Activated naive CD8-positive, alpha-beta T cell treated with anti-CD3 and anti-CD28 coated beads, Interleukin-2, amount 10 ng/mL, durations not matched to agents 7 days and 5 days (primary cell): ENCODE measurements around the gene CCDC180. TPM values are rescaled to one million over a fixed set of nuclear protein-coding genes. Genes with fewer than 3 reads are reported as not detected.
"Not testable (repeated sequence)": the region's sequence is repeated elsewhere in the genome, so short reads cannot be mapped to it uniquely, and the experiment has no call there.

Experiments
- ATAC-seq: fragments of 150-1000 bp; cut with Tn5 transposase; one replicate; pipeline ENCODE4 v1.10.0; 2021; ENCODE audit warnings: low read depth, moderate library complexity
- POLR2A ChIA-PET: fragments of 350-600 bp; sonication (Branson Sonifier 250); formaldehyde crosslinking; loops from one replicate; lab custom pipeline; 2021; ENCODE audit warnings: antibody characterized with exemption; lab: Charles Lee
- DNase-seq: peaks from one replicate; pipeline ENCODE4 v3.0.0; 2021
- H3K27ac Mint-ChIP-seq: one replicate; pipeline ENCODE4 v1.8.0; 2022; ENCODE audit warnings: mild to moderate bottlenecking, mixed read lengths
- H3K27me3 Mint-ChIP-seq: one replicate; pipeline ENCODE4 v1.8.0; 2022; ENCODE audit warnings: mild to moderate bottlenecking, moderate library complexity, mixed read lengths
- H3K36me3 Mint-ChIP-seq: one replicate; pipeline ENCODE4 v1.8.0; 2021; ENCODE audit warnings: mild to moderate bottlenecking, mixed read lengths
- H3K4me1 Mint-ChIP-seq: one replicate; pipeline ENCODE4 v1.8.0; 2021; ENCODE audit warnings: mixed read lengths
- H3K4me3 Mint-ChIP-seq: one replicate; pipeline ENCODE4 v1.8.0; 2022; ENCODE audit warnings: mild to moderate bottlenecking, moderate library complexity, mixed read lengths
- H3K9me3 Mint-ChIP-seq: one replicate; pipeline ENCODE4 v1.8.0; 2021; ENCODE audit warnings: mixed read lengths
- total RNA-seq, 2 experiments: library from RNA; stranded (reverse); gene quantifications; one replicate each; pipeline ENCODE4 v1.2.3, GENCODE V29; 2021

The CCDC180 gene
- total RNA-seq, 2 experiments from 2014 or later, result 5.8 to 7.8 TPM

- Mint-ChIP-seq H3K4me3 (no peak overlapping the region), H3K27ac (no peak overlapping the region), H3K4me1 (peaks cover 6% of the 10 kb centered on the region), H3K9me3 (no peaks in the 10 kb centered on the region), H3K36me3 (peaks cover 4% of the 10 kb centered on the region), H3K27me3 (no peaks in the 10 kb centered on the region)
- no peak for ATAC-seq
- POLR2A ChIA-PET, result no interaction called here
- no peak for DNase-seq
These were observed 7.0 kb downstream of the CCDC180 start for GRCh38 chr9:97314503-97314902.

GRCh38 chr9:97315550-97315949, 8.1 kb downstream of the CCDC180 start:
- Mint-ChIP-seq H3K27ac (no peak overlapping the region), H3K4me1 (peaks cover 7% of the 10 kb centered on the region), H3K9me3 (no peaks in the 10 kb centered on the region), H3K4me3 (no peak overlapping the region), H3K27me3 (no peaks in the 10 kb centered on the region), H3K36me3 (peaks cover 5% of the 10 kb centered on the region)
- ATAC-seq (no peak), DNase-seq (no peak)
- POLR2A ChIA-PET, result no interaction called here

GRCh38 chr9:97316904-97317303, 9.4 kb downstream of the CCDC180 start:
- POLR2A ChIA-PET, result no interaction called here
- no peaks in the 10 kb centered on the region for H3K9me3 Mint-ChIP-seq
- H3K27ac Mint-ChIP-seq, result no peak overlapping the region
- no peaks in the 10 kb centered on the region for H3K27me3 Mint-ChIP-seq
- peaks cover 5% of the 10 kb centered on the region for H3K36me3 Mint-ChIP-seq
- H3K4me1 Mint-ChIP-seq, result peaks cover 7% of the 10 kb centered on the region
- ATAC-seq (no peak), DNase-seq (no peak)
- H3K4me3 Mint-ChIP-seq, result no peak overlapping the region

- no peak for DNase-seq
- H3K27ac Mint-ChIP-seq, result no peak overlapping the region
- POLR2A ChIA-PET, result no interaction called here
- no peak overlapping the region for H3K4me3 Mint-ChIP-seq
- no peaks in the 10 kb centered on the region for H3K27me3 Mint-ChIP-seq
- H3K4me1 Mint-ChIP-seq, result peaks cover 7% of the 10 kb centered on the region
- no peaks in the 10 kb centered on the region for H3K9me3 Mint-ChIP-seq
- H3K36me3 Mint-ChIP-seq, result peaks cover 5% of the 10 kb centered on the region
- no peak for ATAC-seq
These were observed 11.0 kb downstream of the CCDC180 start for GRCh38 chr9:97318433-97318832.

- Mint-ChIP-seq H3K36me3 (peaks cover 2% of the 10 kb centered on the region), H3K9me3 (no peaks in the 10 kb centered on the region), H3K27me3 (no peaks in the 10 kb centered on the region), H3K4me3 (no peak overlapping the region), H3K27ac (no peak overlapping the region), H3K4me1 (peaks cover 7% of the 10 kb centered on the region)
- ATAC-seq (no peak), DNase-seq (no peak)
- POLR2A ChIA-PET, result interaction anchor here (1.0 kb wide), 1 partner anchor 33 kb away, joined by 3 read pairs; no protein-coding TSS in a partner anchor
These were observed 11.9 kb downstream of the CCDC180 start for GRCh38 chr9:97319395-97319794.

- POLR2A ChIA-PET, result interaction anchor here (0.6 kb wide), 1 partner anchor 15 kb away, joined by 3 read pairs; no protein-coding TSS in a partner anchor
- no peak for DNase-seq
- H3K27me3 Mint-ChIP-seq, result no peaks in the 10 kb centered on the region
- H3K9me3 Mint-ChIP-seq, result no peaks in the 10 kb centered on the region
- H3K27ac Mint-ChIP-seq, result no peak overlapping the region
- H3K4me1 Mint-ChIP-seq, result peaks cover 7% of the 10 kb centered on the region
- ATAC-seq, result no peak
- peaks cover 2% of the 10 kb centered on the region for H3K36me3 Mint-ChIP-seq
- no peak overlapping the region for H3K4me3 Mint-ChIP-seq
These were observed 12.7 kb downstream of the CCDC180 start for GRCh38 chr9:97320080-97320642.

- Mint-ChIP-seq H3K27ac (no peak overlapping the region), H3K27me3 (no peaks in the 10 kb centered on the region), H3K36me3 (peaks cover 2% of the 10 kb centered on the region), H3K4me1 (peaks cover 7% of the 10 kb centered on the region), H3K4me3 (no peak overlapping the region), H3K9me3 (no peaks in the 10 kb centered on the region)
- POLR2A ChIA-PET, result no interaction called here
- no peak for ATAC-seq
- no peak for DNase-seq
These were observed 13.8 kb downstream of the CCDC180 start for GRCh38 chr9:97321251-97321650.

- Mint-ChIP-seq H3K27me3 (no peaks in the 10 kb centered on the region), H3K27ac (no peak overlapping the region), H3K4me1 (peaks cover 7% of the 10 kb centered on the region), H3K9me3 (no peaks in the 10 kb centered on the region), H3K4me3 (no peak overlapping the region), H3K36me3 (peaks cover 2% of the 10 kb centered on the region)
- DNase-seq, result no peak
- no peak for ATAC-seq
- POLR2A ChIA-PET, result no interaction called here
These were observed 14.2 kb downstream of the CCDC180 start for GRCh38 chr9:97321691-97322090.

- DNase-seq (no peak), ATAC-seq (no peak)
- Mint-ChIP-seq H3K4me3 (no peak overlapping the region), H3K36me3 (peaks cover 2% of the 10 kb centered on the region), H3K9me3 (no peaks in the 10 kb centered on the region), H3K4me1 (peaks cover 7% of the 10 kb centered on the region), H3K27me3 (no peaks in the 10 kb centered on the region), H3K27ac (no peak overlapping the region)
- POLR2A ChIA-PET, result no interaction called here
These were observed 14.6 kb downstream of the CCDC180 start for GRCh38 chr9:97322105-97322504.

GRCh38 chr9:97324954-97325353, 17.5 kb downstream of the CCDC180 start:
- Mint-ChIP-seq H3K36me3 (peaks cover 3% of the 10 kb centered on the region), H3K9me3 (no peaks in the 10 kb centered on the region), H3K27ac (no peak overlapping the region), H3K4me3 (no peak overlapping the region), H3K27me3 (no peaks in the 10 kb centered on the region), H3K4me1 (no peaks in the 10 kb centered on the region)
- ATAC-seq (no peak), DNase-seq (no peak)
- POLR2A ChIA-PET, result no interaction called here

GRCh38 chr9:97327562-97327961, 20.1 kb downstream of the CCDC180 start:
- ATAC-seq (no peak), DNase-seq (no peak)
- H3K36me3 Mint-ChIP-seq, result peaks cover 16% of the 10 kb centered on the region
- no peaks in the 10 kb centered on the region for H3K27me3 Mint-ChIP-seq
- no peak overlapping the region for H3K4me3 Mint-ChIP-seq
- no peak overlapping the region for H3K27ac Mint-ChIP-seq
- H3K4me1 Mint-ChIP-seq, result peaks cover 1% of the 10 kb centered on the region
- H3K9me3 Mint-ChIP-seq, result peaks cover 2% of the 10 kb centered on the region
- POLR2A ChIA-PET, result no interaction called here

- Mint-ChIP-seq H3K9me3 (peaks cover 8% of the 10 kb centered on the region), H3K27me3 (peaks cover 1% of the 10 kb centered on the region), H3K27ac (no peak overlapping the region), H3K4me1 (peaks cover 1% of the 10 kb centered on the region), H3K36me3 (peaks cover 31% of the 10 kb centered on the region), H3K4me3 (no peak overlapping the region)
- ATAC-seq, result no peak
- POLR2A ChIA-PET, result no interaction called here
- no peak for DNase-seq
These were observed 25.5 kb downstream of the CCDC180 start for GRCh38 chr9:97332993-97333392.

GRCh38 chr9:97335622-97336021, 28.2 kb downstream of the CCDC180 start:
- Mint-ChIP-seq H3K9me3 (peaks cover 12% of the 10 kb centered on the region), H3K36me3 (peaks cover 32% of the 10 kb centered on the region)
- H3K27me3 Mint-ChIP-seq, DNase-seq, H3K4me1 Mint-ChIP-seq, H3K27ac Mint-ChIP-seq, H3K4me3 Mint-ChIP-seq, POLR2A ChIA-PET, ATAC-seq: not testable (repeated sequence)

GRCh38 chr9:97348871-97349270, 41.4 kb downstream of the CCDC180 start:
- ATAC-seq (no peak), DNase-seq (no peak)
- no peak overlapping the region for H3K4me3 Mint-ChIP-seq
- POLR2A ChIA-PET, result no interaction called here
- no peaks in the 10 kb centered on the region for H3K9me3 Mint-ChIP-seq
- peaks cover 5% of the 10 kb centered on the region for H3K4me1 Mint-ChIP-seq
- H3K27ac Mint-ChIP-seq, result no peak overlapping the region
- H3K27me3 Mint-ChIP-seq, result no peaks in the 10 kb centered on the region
- peaks cover 2% of the 10 kb centered on the region for H3K36me3 Mint-ChIP-seq
